HEK293T (cell line): ENCODE data around the gene TMCO4.
A peak's percentile ranks its signal among the peaks of the same experiment; 100 is the strongest.

ENCODE experiments used
- CTCF ChIA-PET: fragments of 350-600 bp; formaldehyde crosslinking; extraction: SDS; loops from one replicate; lab custom pipeline; 2021; ENCODE audit warnings: antibody characterized with exemption, inconsistent platforms; lab: Yijun Ruan, JAX
- POLR2A ChIA-PET: fragments of 350-600 bp; formaldehyde crosslinking; extraction: SDS; loops from one replicate; lab custom pipeline; 2020; ENCODE audit warnings: antibody characterized with exemption, inconsistent platforms; lab: Yijun Ruan, JAX
- DNase-seq: peaks from one replicate; pipeline ENCODE4 v3.0.0; 2012; ENCODE audit warnings: mixed read lengths; ENCODE audit errors: extremely low spot score
- ARNT ChIP-seq: fragments of 450-650 bp; IDR thresholded peaks from 2 replicates; pipeline ENCODE4 v1.6.1; 2017; ENCODE audit warnings: mild to moderate bottlenecking
- BHLHE40 ChIP-seq: fragments of 450-650 bp; IDR thresholded peaks from 2 replicates; pipeline ENCODE4 v1.6.1; 2016; ENCODE audit warnings: mild to moderate bottlenecking, moderate library complexity, borderline replicate concordance
- CTBP1 ChIP-seq: fragments of 450-650 bp; IDR thresholded peaks from 2 replicates; pipeline ENCODE4 v1.6.1; 2016; ENCODE audit warnings: borderline replicate concordance
- ELF4 ChIP-seq: fragments of 450-650 bp; IDR thresholded peaks from 2 replicates; pipeline ENCODE4 v1.6.1; 2017; ENCODE audit warnings: antibody characterized with exemption
- FOXA1 ChIP-seq: fragments of 450-650 bp; IDR thresholded peaks from 2 replicates; pipeline ENCODE4 v1.6.1; 2016; ENCODE audit warnings: mild to moderate bottlenecking
- FOXK2 ChIP-seq: fragments of 450-650 bp; IDR thresholded peaks from 2 replicates; pipeline ENCODE4 v1.6.1; 2016; ENCODE audit warnings: mild to moderate bottlenecking
- FOXM1 ChIP-seq: fragments of 450-650 bp; IDR thresholded peaks from 2 replicates; pipeline ENCODE4 v1.6.1; 2017; ENCODE audit warnings: mild to moderate bottlenecking, borderline replicate concordance
- HDGF ChIP-seq: fragments of 450-650 bp; IDR thresholded peaks from 2 replicates; pipeline ENCODE4 v1.6.1; 2017; ENCODE audit warnings: antibody characterized with exemption, borderline replicate concordance
- L3MBTL2 ChIP-seq: fragments of 450-650 bp; conservative IDR thresholded peaks from 2 replicates; pipeline ENCODE4 v1.6.1; 2016; ENCODE audit warnings: mild to moderate bottlenecking
- LEF1 ChIP-seq: fragments of 450-650 bp; IDR thresholded peaks from 2 replicates; pipeline ENCODE4 v1.6.1; 2017; ENCODE audit warnings: mild to moderate bottlenecking, borderline replicate concordance
- NFRKB ChIP-seq: fragments of 450-650 bp; IDR thresholded peaks from 2 replicates; pipeline ENCODE4 v1.6.1; 2016; ENCODE audit warnings: mild to moderate bottlenecking, moderate library complexity
- SP1 ChIP-seq: fragments of 450-650 bp; IDR thresholded peaks from 2 replicates; pipeline ENCODE4 v1.6.1; 2017
- SUZ12 ChIP-seq: fragments of 450-650 bp; IDR thresholded peaks from 2 replicates; pipeline ENCODE4 v1.6.1; 2016; ENCODE audit warnings: mild to moderate bottlenecking
- TARDBP ChIP-seq: fragments of 450-650 bp; IDR thresholded peaks from 2 replicates; pipeline ENCODE4 v1.6.1; 2016
- ZNF384 ChIP-seq: fragments of 450-650 bp; IDR thresholded peaks from 2 replicates; pipeline ENCODE4 v1.6.1; 2016
- TF ChIP-seq, protein P1 (sequence below): fragments of 450-650 bp; IDR thresholded peaks from 2 replicates; pipeline ENCODE4 v1.6.1; 2016

TMCO4 gene

GRCh38 chr1:19651141-19651737 is 148.5 kb downstream of the TMCO4 start:
- peak; percentile 73 for DNase-seq
- TF ChIP-seq ZNF384 (no peak), ELF4 (no peak), LEF1 (no peak), HDGF (no peak), TARDBP (no peak), SP1 (no peak), BHLHE40 (no peak), FOXA1 (no peak), FOXK2 (no peak), ARNT (no peak), L3MBTL2 (no peak), FOXM1 (no peak), NFRKB (no peak), CTBP1 (no peak)
- TF ChIP-seq, protein P1, sequence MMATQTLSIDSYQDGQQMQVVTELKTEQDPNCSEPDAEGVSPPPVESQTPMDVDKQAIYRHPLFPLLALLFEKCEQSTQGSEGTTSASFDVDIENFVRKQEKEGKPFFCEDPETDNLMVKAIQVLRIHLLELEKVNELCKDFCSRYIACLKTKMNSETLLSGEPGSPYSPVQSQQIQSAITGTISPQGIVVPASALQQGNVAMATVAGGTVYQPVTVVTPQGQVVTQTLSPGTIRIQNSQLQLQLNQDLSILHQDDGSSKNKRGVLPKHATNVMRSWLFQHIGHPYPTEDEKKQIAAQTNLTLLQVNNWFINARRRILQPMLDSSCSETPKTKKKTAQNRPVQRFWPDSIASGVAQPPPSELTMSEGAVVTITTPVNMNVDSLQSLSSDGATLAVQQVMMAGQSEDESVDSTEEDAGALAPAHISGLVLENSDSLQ, result no peak
- ChIA-PET CTCF (interaction anchor here (0.6 to 1.1 kb wide), 10 partner anchors 9 to 382 kb away, joined by 3 to 8 read pairs (median 4); no protein-coding TSS in a partner anchor), POLR2A (interaction anchor here (0.9 kb wide), 1 partner anchor 166 kb away, joined by 3 read pairs; the partner anchor contains the start of gene CAPZB)

DNA sequence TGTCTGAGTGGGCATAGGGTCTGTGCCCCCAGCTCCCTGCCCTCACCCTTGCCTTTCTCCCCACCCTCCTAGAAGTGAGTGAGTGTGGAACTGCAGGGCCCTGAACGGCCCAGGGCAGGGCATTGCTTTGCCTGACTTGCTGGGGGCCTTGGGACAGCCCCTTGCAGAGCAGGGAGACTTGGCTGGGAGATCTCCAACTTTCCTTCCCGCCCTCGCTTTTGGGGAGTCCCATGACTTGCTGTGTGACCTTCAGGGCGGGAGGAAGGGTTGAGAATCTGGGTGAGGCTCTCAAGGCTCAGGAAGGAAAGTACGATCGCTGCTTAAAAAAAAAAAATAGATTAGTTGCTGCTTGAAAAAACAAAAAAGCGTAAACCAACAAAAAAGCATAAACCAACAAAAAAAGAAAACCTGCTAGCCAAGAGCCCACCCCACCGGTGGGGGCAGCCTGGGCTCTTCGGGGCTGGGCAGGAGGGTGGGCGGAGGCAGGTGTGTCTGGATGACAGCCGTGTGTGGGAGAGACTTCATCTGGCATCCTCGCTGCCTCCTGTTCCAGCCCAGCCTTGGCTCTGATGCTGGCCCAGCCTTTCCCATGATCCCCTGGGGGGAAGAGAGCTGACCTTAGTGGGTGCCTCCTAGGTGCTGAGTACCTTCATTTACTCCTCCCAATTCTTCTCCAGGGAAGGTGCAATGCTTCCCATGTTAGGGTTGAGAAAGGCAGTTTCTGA is 149.1 kb downstream of the TMCO4 start:
- CTCF ChIA-PET, result interaction anchor here (0.6 to 1.1 kb wide), 9 partner anchors 9 to 382 kb away, joined by 3 to 8 read pairs (median 4); no protein-coding TSS in a partner anchor
- POLR2A ChIA-PET, result no interaction called here
- no peak for TF ChIP-seq HDGF
- TF ChIP-seq LEF1, result no peak
- TF ChIP-seq, protein P1, result no peak
- TF ChIP-seq FOXA1, result no peak
- no peak for TF ChIP-seq ARNT
- TF ChIP-seq NFRKB, result no peak
- no peak for TF ChIP-seq TARDBP
- no peak for TF ChIP-seq SUZ12
- no peak for TF ChIP-seq SP1
- no peak for TF ChIP-seq L3MBTL2
- TF ChIP-seq ELF4, result no peak
- DNase-seq, result no peak

- CTCF ChIA-PET, result interaction anchor here (0.5 to 1.1 kb wide), 2 partner anchors 13 to 211 kb away, joined by 3 to 4 read pairs; no protein-coding TSS in a partner anchor
- DNase-seq, result no peak
- no peak for TF ChIP-seq FOXA1
- no peak for TF ChIP-seq SUZ12
- TF ChIP-seq CTBP1, result no peak
- no peak for TF ChIP-seq BHLHE40
- no peak for TF ChIP-seq TARDBP
- TF ChIP-seq HDGF, result no peak
- TF ChIP-seq ARNT, result no peak
- TF ChIP-seq, protein P1, result no peak
- no peak for TF ChIP-seq LEF1
- no peak for TF ChIP-seq SP1
- no peak for TF ChIP-seq L3MBTL2
- no peak for TF ChIP-seq ELF4
- TF ChIP-seq NFRKB, result no peak
- TF ChIP-seq ZNF384, result no peak
- POLR2A ChIA-PET, result no interaction called here
Observed at GRCh38 chr1:19648689-19649088, 151.0 kb downstream of the TMCO4 start.

DNA sequence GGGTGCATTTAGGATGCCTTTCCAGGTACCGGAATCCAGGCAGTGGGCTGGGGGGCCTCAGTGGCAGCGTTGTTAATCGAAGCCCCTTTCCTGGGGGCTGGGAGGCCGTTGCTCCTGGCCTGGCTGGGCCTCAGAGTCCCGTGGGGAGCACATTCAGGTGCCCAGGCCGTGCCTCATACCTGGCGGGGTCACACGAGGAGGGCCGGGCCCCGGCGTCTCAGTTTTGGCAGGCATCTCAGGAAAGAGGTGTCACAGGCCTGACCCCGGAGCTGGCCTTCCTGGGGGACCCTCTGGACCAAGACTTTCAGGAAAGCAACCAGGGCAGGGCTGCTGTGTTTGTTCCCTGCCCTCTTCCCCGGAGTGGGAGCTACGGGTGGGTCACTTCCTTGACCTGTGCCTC is 151.5 kb downstream of the TMCO4 start:
- ChIA-PET POLR2A (no interaction called here), CTCF (no interaction called here)
- TF ChIP-seq BHLHE40 (no peak), ELF4 (no peak), LEF1 (no peak), TARDBP (no peak), FOXM1 (no peak), FOXK2 (no peak)
- no peak for DNase-seq

DNA sequence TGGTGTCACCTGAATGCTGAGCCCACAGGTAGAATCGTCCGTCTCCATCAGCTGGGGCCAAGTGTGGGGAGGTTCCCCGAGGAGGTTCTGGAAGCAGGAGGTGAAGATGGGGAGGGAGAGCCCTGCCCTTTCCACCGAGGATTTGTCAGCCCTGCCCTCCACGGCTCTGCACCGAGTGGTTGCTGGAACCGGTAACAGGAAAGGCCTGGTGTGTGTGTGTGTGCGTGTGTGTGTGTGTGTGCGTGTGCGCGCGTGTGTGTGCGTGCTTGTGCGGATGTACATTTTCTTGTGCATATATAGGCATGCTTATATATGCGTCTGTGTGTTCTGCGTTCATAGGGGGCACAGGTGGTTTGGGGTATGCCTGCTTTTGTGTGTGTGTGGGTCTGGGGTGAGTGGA is 152.1 kb downstream of the TMCO4 start:
- DNase-seq, result no peak
- POLR2A ChIA-PET, result no interaction called here
- CTCF ChIA-PET, result no interaction called here
- TF ChIP-seq ZNF384 (no peak), LEF1 (no peak)
- TF ChIP-seq, protein P1, result no peak
